ENCODE data around the gene CDK5R2.

DNA sequence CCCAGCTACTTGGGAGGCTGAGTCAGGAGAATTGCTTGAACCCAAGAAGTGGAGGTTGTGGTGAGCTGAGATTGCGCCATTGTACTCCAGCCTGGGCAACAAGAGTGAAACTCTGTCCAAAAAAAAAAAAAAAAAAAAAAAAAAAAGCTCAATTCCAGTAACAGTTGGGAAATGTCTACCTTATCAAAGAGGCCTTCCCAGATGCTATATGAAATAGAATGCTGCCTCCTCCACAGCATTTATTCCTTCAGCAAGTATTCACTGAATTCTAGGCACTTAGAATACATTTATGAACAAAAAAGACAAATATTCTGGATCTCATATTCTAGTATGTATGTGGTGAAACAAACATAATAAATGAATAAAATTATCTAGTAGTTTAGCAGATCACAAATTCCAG, 12.8 kb upstream of the CDK5R2 start:
- TF ChIP-seq CTCF (IDR thresholded peaks at IDR 0.05 in 4 of 5, conservative IDR thresholded peaks at IDR 0.05 in 1 of 5) (no peak), POLR2A (IDR thresholded peaks at IDR 0.05) (no peak)
